Heart left ventricle (tissue), 13 donors: ENCODE data around the gene PARM1.

Source experiments
- POLR2A ChIP-seq, 2 donors: fragments of 450-650 bp; IDR thresholded peaks; one replicate each; pipeline ENCODE4 v1.6.1; 2017; ENCODE audit warnings: antibody characterized with exemption in 2 of 2, mild to moderate bottlenecking in 2 of 2, moderate library complexity in 2 of 2
- TF ChIP-seq, protein P1 (sequence below), 12 donors: fragments of 200-600 bp; sonication (generic) in 4 of 12; IDR thresholded peaks; one replicate each; pipeline versions ENCODE4 v1.5.0 to v1.8.0; 2018 to 2022; ENCODE audit warnings: antibody characterized with exemption in 12 of 12, mild to moderate bottlenecking in 5 of 12
- donor health status: ischemic (EF 13 %, LVEDD 7.1; RV severe dilation, severe dysfunction).
- donor health status: DM: no; HTN: yes; CAD: no.
- donor health status: DM: no; HTN: no; CAD: no.
- donor health status: ischemic (EF 25% LVEDD 6.9; RV normal size, moderate dysfunction).
- donor health status: ischemic (EF 25% LVEDD 5.7; RV mildly dilated, moderate dysfunction).
- donor health status: ischemic (EF 35%, LVEDD 5.7; RV mildly dilated, moderate dysfunction).
- donor health status: nonischemic (EF 11% LVEDD 7.7; RV severe dilation, severe dysfunction).
- donor health status: DM: yes; HTN: yes; CAD: no.
- donor health status: PGD.
- donor health status: ischemic (EF 29% LVEDD 5.4; RV normal size, mild dysfunction).
- donor health status: nonischemic (EF 23%, LVEDD 6.1; RV moderate dilation, normal function).

DNA sequence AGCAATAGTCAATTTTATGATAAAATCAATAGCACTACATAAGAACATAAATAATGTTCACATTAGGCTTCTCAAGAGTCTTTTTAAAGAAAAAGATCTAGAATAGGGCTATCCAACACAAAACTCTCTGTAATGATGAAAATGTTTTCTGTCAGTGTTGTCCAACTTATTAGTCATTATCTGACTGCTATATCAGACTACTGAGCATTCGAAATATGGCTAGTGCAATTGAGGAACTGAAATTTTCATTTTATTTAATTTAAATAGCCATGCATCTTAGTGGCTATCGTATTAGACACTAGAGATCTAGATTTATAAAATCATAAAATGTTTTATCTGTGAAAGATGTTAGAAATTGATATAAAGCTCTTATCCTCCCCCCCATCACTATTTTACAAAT, 26.0 kb downstream of the PARM1 start:
- no peak for TF ChIP-seq POLR2A (IDR thresholded peaks at IDR 0.05)
- TF ChIP-seq, protein P1, sequence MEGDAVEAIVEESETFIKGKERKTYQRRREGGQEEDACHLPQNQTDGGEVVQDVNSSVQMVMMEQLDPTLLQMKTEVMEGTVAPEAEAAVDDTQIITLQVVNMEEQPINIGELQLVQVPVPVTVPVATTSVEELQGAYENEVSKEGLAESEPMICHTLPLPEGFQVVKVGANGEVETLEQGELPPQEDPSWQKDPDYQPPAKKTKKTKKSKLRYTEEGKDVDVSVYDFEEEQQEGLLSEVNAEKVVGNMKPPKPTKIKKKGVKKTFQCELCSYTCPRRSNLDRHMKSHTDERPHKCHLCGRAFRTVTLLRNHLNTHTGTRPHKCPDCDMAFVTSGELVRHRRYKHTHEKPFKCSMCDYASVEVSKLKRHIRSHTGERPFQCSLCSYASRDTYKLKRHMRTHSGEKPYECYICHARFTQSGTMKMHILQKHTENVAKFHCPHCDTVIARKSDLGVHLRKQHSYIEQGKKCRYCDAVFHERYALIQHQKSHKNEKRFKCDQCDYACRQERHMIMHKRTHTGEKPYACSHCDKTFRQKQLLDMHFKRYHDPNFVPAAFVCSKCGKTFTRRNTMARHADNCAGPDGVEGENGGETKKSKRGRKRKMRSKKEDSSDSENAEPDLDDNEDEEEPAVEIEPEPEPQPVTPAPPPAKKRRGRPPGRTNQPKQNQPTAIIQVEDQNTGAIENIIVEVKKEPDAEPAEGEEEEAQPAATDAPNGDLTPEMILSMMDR (IDR thresholded peaks at IDR 0.05), result no peak
